Mesenchymal stem cell (in vitro differentiated cells and primary cell): ENCODE results near the gene NUDT4.
"Not testable (repeated sequence)": the region's sequence is repeated elsewhere in the genome, so short reads cannot be mapped to it uniquely, and the experiment has no call there.

Source experiments
- DNase-seq: peaks from one replicate; pipeline ENCODE4 v3.0.0-alpha.2; 2013
- H2AFZ ChIP-seq: one replicate; pipeline ENCODE4 v1.6.1; 2013; ENCODE audit warnings: low read depth, mild to moderate bottlenecking, control low read depth, inconsistent platforms, low read length, moderate library complexity
- H2AK5ac ChIP-seq: 2 replicates; pipeline ENCODE4 v1.6.1; 2013; ENCODE audit warnings: low read length, moderate library complexity, mild to moderate bottlenecking, inconsistent platforms; ENCODE audit not compliant: severe bottlenecking
- H2BK120ac ChIP-seq: one replicate; pipeline ENCODE4 v1.6.1; 2013; ENCODE audit warnings: low read depth, mild to moderate bottlenecking, inconsistent platforms, low read length, moderate library complexity
- H2BK12ac ChIP-seq, 2 experiments: one replicate each; pipeline ENCODE4 v1.6.1; 2013; ENCODE audit warnings: inconsistent platforms in 2 of 2, low read length in 2 of 2, mild to moderate bottlenecking in 2 of 2, moderate library complexity in 2 of 2, control low read depth in 1 of 2
- H2BK15ac ChIP-seq: one replicate; pipeline ENCODE4 v1.6.1; 2013; ENCODE audit warnings: mild to moderate bottlenecking, low read depth, inconsistent platforms; ENCODE audit not compliant: poor library complexity, severe bottlenecking
- H2BK5ac ChIP-seq: 2 replicates; pipeline ENCODE4 v1.6.1; 2013; ENCODE audit warnings: low read depth, mild to moderate bottlenecking, low read length, control low read depth, inconsistent platforms; ENCODE audit not compliant: poor library complexity, severe bottlenecking
- H3K14ac ChIP-seq, 2 experiments: one replicate each; pipeline ENCODE4 v1.6.1; 2013; ENCODE audit warnings: inconsistent platforms in 2 of 2, low read length in 2 of 2, control low read depth in 1 of 2, mild to moderate bottlenecking in 1 of 2, moderate library complexity in 1 of 2
- H3K18ac ChIP-seq, 2 experiments: one replicate each; pipeline ENCODE4 v1.6.1; 2013; ENCODE audit warnings: inconsistent platforms in 2 of 2, low read length in 2 of 2, control low read depth in 1 of 2, low read depth in 1 of 2, mild to moderate bottlenecking in 1 of 2
- H3K23ac ChIP-seq, 2 experiments: one replicate each; pipeline ENCODE4 v1.6.1; 2013; ENCODE audit warnings: inconsistent platforms in 2 of 2, low read length in 2 of 2, mild to moderate bottlenecking in 2 of 2, moderate library complexity in 2 of 2, control low read depth in 1 of 2
- H3K27ac ChIP-seq: 2 replicates; pipeline ENCODE4 v1.5.1; 2013; ENCODE audit warnings: mild to moderate bottlenecking, moderate library complexity, low read length, control low read depth, inconsistent platforms; ENCODE audit not compliant: poor library complexity, severe bottlenecking
- H3K27me3 ChIP-seq, 2 experiments: 2 replicates each; pipeline versions ENCODE4 v1.6.1 to v1.7.0; 2013; ENCODE audit warnings: low read length in 2 of 2, mild to moderate bottlenecking in 2 of 2, moderate library complexity in 2 of 2, control low read depth in 1 of 2, inconsistent platforms in 1 of 2; ENCODE audit not compliant: control insufficient read depth in 1 of 2, insufficient read depth in 1 of 2
- H3K36me3 ChIP-seq, 2 experiments: 2 replicates each; pipeline versions ENCODE4 v1.6.1 to v1.7.0; 2013; ENCODE audit warnings: low read length in 2 of 2, control low read depth in 1 of 2, inconsistent platforms in 1 of 2, low read depth in 1 of 2, mild to moderate bottlenecking in 1 of 2; ENCODE audit not compliant: insufficient read depth in 2 of 2, control insufficient read depth in 1 of 2
- H3K4ac ChIP-seq, 2 experiments: one replicate each; pipeline ENCODE4 v1.6.1; 2013; ENCODE audit warnings: inconsistent platforms in 2 of 2, low read length in 2 of 2, mild to moderate bottlenecking in 2 of 2, moderate library complexity in 2 of 2, control low read depth in 1 of 2, low read depth in 1 of 2
- H3K4me1 ChIP-seq: 2 replicates; pipeline ENCODE4 v1.6.1; 2013; ENCODE audit warnings: low read depth, low read length, control low read depth; ENCODE audit not compliant: control insufficient read depth, insufficient read depth
- H3K4me2 ChIP-seq: 2 replicates; pipeline ENCODE4 v1.6.1; 2013; ENCODE audit warnings: low read length, mild to moderate bottlenecking, inconsistent platforms; ENCODE audit not compliant: poor library complexity, severe bottlenecking
- H3K4me3 ChIP-seq, 2 experiments: 2 replicates each; pipeline versions ENCODE4 v1.5.1 to v1.7.0; 2013; ENCODE audit warnings: low read length in 2 of 2, mild to moderate bottlenecking in 2 of 2, control low read depth in 1 of 2, low read depth in 1 of 2; ENCODE audit not compliant: insufficient read depth in 1 of 2
- H3K79me1 ChIP-seq: replicated peaks from 2 replicates; pipeline ENCODE4 v1.6.1; 2013; ENCODE audit warnings: mild to moderate bottlenecking, control low read depth, low read length, inconsistent platforms; ENCODE audit not compliant: poor library complexity, severe bottlenecking
- H3K9ac ChIP-seq: 2 replicates; pipeline ENCODE4 v1.7.0; 2013; ENCODE audit warnings: mild to moderate bottlenecking, low read length, moderate library complexity
- H3K9me3 ChIP-seq: 2 replicates; pipeline ENCODE4 v1.7.0; 2013; ENCODE audit warnings: mild to moderate bottlenecking, low read length; ENCODE audit not compliant: control insufficient read depth
- H4K8ac ChIP-seq: one replicate; pipeline ENCODE4 v1.6.1; 2013; ENCODE audit warnings: inconsistent platforms, mild to moderate bottlenecking, low read length, moderate library complexity
- H4K91ac ChIP-seq: one replicate; pipeline ENCODE4 v1.6.1; 2013; ENCODE audit warnings: mild to moderate bottlenecking, low read length, inconsistent platforms
- WGBS: methylation state at CpG from one replicate; pipeline ENCODE4 v1.1.7; 2013; ENCODE audit warnings: mixed read lengths; 5-methylcytosine and 5-hydroxymethylcytosine counted together

Gene NUDT4

DNA sequence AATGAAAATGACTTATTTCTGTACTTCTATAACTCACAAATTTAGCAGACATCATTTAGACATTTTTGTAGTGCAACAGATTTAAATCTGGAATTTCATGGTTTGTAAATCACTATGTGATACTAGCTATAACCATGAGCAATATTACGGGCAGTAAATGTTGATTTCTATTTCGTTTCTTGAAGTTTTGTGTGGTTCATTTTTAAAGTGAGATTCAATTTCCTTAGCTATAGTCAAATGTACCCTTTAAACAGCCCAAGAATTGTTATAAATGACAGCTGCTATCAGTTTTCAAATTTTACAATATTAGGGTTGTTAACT is 30.2 kb downstream of the NUDT4 start:
- Histone ChIP-seq H3K4me3 (no peak overlapping the region), H4K91ac (no peak overlapping the region), H2AFZ (no peak overlapping the region), H3K27me3 (no peaks in the 10 kb centered on the region), H3K9me3 (no peaks in the 10 kb centered on the region), H2BK5ac (no peak overlapping the region), H4K8ac (no peak overlapping the region), H3K36me3 (peaks cover 11 to 50% of the 10 kb centered on the region in 2 experiments), H2BK12ac (no peak overlapping the region), H3K27ac (no peak overlapping the region), H2BK15ac (no peak overlapping the region), H3K23ac (no peak overlapping the region), H3K79me1 (peaks cover 15% of the 10 kb centered on the region), H3K18ac (no peak overlapping the region), H3K14ac (no peak overlapping the region), H3K4ac (no peak overlapping the region), H2AK5ac (no peak overlapping the region), H3K4me2 (no peak overlapping the region), H3K4me1 (no peaks in the 10 kb centered on the region), H2BK120ac (no peak overlapping the region), H3K9ac (no peak overlapping the region)
- no peak for DNase-seq
- 100% methylated on average over 1 of the region's 2 CpGs for WGBS

DNA sequence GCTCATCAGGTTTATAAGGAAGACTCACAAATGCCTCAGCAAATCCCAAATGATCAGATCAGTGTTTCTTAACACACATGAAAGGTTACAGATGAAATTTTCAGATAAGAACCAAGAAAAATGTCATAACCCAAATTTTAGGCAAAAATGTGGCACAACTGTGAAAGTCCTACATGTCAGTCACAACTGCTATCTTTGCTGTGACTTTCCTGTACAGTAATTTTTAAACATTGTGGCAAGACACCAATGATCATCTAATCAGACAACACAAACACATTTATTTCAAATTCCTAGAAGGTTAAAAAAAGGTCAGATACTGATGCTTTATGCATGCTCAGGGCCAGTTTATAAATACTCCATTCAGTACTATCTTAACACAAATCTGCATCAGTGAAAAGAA is 31.1 kb downstream of the NUDT4 start:
- H2BK15ac ChIP-seq = no peak overlapping the region
- H3K4me2 ChIP-seq = no peak overlapping the region
- H2BK5ac ChIP-seq = no peak overlapping the region
- no peak overlapping the region for H3K27ac ChIP-seq
- H2BK120ac ChIP-seq = no peak overlapping the region
- no peak overlapping the region for H3K23ac ChIP-seq
- H4K91ac ChIP-seq = no peak overlapping the region
- no peaks in the 10 kb centered on the region for H3K4me1 ChIP-seq
- H4K8ac ChIP-seq = no peak overlapping the region
- H3K9ac ChIP-seq = no peak overlapping the region
- H3K18ac ChIP-seq = no peak overlapping the region
- no peaks in the 10 kb centered on the region for H3K9me3 ChIP-seq
- no peak overlapping the region for H3K4ac ChIP-seq
- H3K14ac ChIP-seq = no peak overlapping the region
- H3K79me1 ChIP-seq = peaks cover 13% of the 10 kb centered on the region
- H3K36me3 ChIP-seq = peaks cover 11 to 46% of the 10 kb centered on the region in 2 experiments
- H2BK12ac ChIP-seq = no peak overlapping the region
- no peak for DNase-seq
- H2AK5ac ChIP-seq = no peak overlapping the region
- no peaks in the 10 kb centered on the region for H3K27me3 ChIP-seq
- H2AFZ ChIP-seq = no peak overlapping the region
- H3K4me3 ChIP-seq = no peak overlapping the region

DNA sequence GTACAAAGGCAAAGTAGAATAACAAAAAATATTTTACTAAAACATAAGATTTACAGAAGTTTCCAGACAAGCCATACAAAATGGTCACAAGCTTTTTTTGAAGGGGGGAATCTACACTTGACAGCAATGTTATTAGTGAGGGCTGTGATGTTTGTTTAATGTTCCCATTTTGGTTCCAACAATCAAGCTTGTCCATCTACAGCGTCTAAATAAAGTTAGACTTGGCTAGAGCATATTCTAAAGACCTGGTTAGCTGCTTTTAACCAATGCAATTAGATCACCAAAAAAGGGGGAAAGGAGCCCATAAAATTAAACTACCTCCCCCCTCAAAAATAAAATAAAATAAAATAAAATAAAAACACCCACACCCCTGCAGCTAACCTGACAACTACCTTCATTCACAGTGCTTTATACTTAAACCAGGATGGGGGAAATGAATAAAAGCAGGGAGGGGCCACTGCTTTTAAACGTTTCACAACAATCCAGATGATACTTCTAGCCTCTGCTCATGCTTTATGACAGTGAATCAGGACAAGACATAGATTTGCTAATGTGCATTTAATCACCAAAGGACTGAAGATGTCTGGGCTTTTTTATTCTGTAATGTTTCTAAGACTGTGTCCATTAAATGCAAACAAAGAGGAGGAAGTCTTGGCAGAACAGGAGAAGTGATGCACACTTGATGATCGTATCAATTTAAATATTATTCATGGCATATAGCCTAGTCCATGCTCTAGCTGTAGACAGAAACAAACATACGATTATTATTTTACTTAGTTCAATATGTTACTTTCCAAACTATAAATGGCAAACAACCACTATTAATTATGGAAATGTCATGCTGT is 31.8 kb downstream of the NUDT4 start:
- not testable (repeated sequence) for H2BK5ac ChIP-seq, H3K9me3 ChIP-seq, H3K9ac ChIP-seq, H3K14ac ChIP-seq, H3K4me2 ChIP-seq, H3K27me3 ChIP-seq, H3K4me1 ChIP-seq, H2AK5ac ChIP-seq, H3K27ac ChIP-seq, H4K91ac ChIP-seq, H2BK12ac ChIP-seq, H3K4ac ChIP-seq, H3K18ac ChIP-seq, H3K4me3 ChIP-seq, DNase-seq, H2AFZ ChIP-seq, H2BK120ac ChIP-seq, H4K8ac ChIP-seq, H3K23ac ChIP-seq, H2BK15ac ChIP-seq
- H3K36me3 ChIP-seq = peaks cover 11 to 39% of the 10 kb centered on the region in 2 experiments
- H3K79me1 ChIP-seq = peaks cover 15% of the 10 kb centered on the region
- WGBS = 100% methylated on average over 1 of the region's 4 CpGs

DNA sequence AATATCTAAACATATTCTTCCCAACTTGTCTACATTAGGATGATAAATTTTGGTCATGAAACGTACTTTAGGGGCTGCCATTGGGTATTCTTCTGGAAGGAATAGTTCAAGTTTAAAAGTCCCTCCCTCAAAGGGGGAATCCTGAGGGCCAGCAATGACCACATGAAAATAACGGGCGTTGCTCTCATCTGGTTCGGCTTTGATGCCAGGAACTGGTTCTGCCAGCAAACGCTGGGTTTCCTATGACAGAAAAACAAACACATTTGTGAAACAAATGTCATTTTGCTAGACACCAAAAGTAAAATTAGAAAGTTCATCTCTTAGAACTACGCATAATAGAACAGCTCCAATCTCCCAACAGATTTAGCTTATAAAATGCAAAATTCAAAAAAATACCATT is 33.3 kb downstream of the NUDT4 start:
- H3K23ac ChIP-seq, H2AK5ac ChIP-seq, H3K9me3 ChIP-seq, H3K27ac ChIP-seq, H4K91ac ChIP-seq, H3K14ac ChIP-seq, H2AFZ ChIP-seq, H2BK5ac ChIP-seq, H2BK15ac ChIP-seq, H3K4me2 ChIP-seq, H4K8ac ChIP-seq, H3K4ac ChIP-seq, DNase-seq, H2BK12ac ChIP-seq, H3K27me3 ChIP-seq, H2BK120ac ChIP-seq, H3K18ac ChIP-seq, H3K4me3 ChIP-seq, H3K4me1 ChIP-seq: not testable (repeated sequence)
- Histone ChIP-seq H3K79me1 (peaks cover 14% of the 10 kb centered on the region), H3K36me3 (peaks cover 11 to 31% of the 10 kb centered on the region in 2 experiments), H3K9ac (peak overlapping the region; percentile 52)
- WGBS = 95% methylated on average over 6 of the region's 6 CpGs
